Measurements from ENCODE around the gene FHL2.

The FHL2 gene

GRCh38 chr2:105396254-105397024 lies 2.4 kb downstream of the FHL2 start:
- DNase-seq: peak; percentile 22

GRCh38 chr2:105395691-105396090 lies 3.2 kb downstream of the FHL2 start:
- DNase-seq: no peak

- DNase-seq: no peak
Observed at GRCh38 chr2:105394951-105395611, 3.8 kb downstream of the FHL2 start.

GRCh38 chr2:105393373-105394055 lies 5.3 kb downstream of the FHL2 start:
- no peak for DNase-seq

GRCh38 chr2:105391763-105392662 lies 6.8 kb downstream of the FHL2 start:
- no peak for DNase-seq

GRCh38 chr2:105391058-105391627 lies 7.7 kb downstream of the FHL2 start:
- DNase-seq: no peak

- no peak for DNase-seq
Observed at GRCh38 chr2:105390454-105390853, 8.4 kb downstream of the FHL2 start.

- no peak for DNase-seq
Observed at GRCh38 chr2:105388971-105389381, 9.9 kb downstream of the FHL2 start.

GRCh38 chr2:105387225-105387624 lies 11.6 kb downstream of the FHL2 start:
- DNase-seq: no peak

GRCh38 chr2:105385731-105386540 lies 12.9 kb downstream of the FHL2 start:
- no peak for DNase-seq

- no peak for DNase-seq
Observed at GRCh38 chr2:105384861-105385260, 14.0 kb downstream of the FHL2 start.

GRCh38 chr2:105384216-105384615 lies 14.6 kb downstream of the FHL2 start:
- DNase-seq: no peak

GRCh38 chr2:105383432-105384166 lies 15.3 kb downstream of the FHL2 start:
- DNase-seq: no peak

- DNase-seq: no peak
Observed at GRCh38 chr2:105382177-105382576, 16.7 kb downstream of the FHL2 start.

- DNase-seq: no peak
Observed at GRCh38 chr2:105381101-105381668, 17.7 kb downstream of the FHL2 start.

- no peak for DNase-seq
Observed at GRCh38 chr2:105380432-105381100, 18.3 kb downstream of the FHL2 start.

- DNase-seq: no peak
Observed at GRCh38 chr2:105379741-105380186, 19.1 kb downstream of the FHL2 start.

GRCh38 chr2:105378921-105379383 lies 19.9 kb downstream of the FHL2 start:
- DNase-seq: no peak

- no peak for DNase-seq
Observed at GRCh38 chr2:105378276-105378840, 20.5 kb downstream of the FHL2 start.
